NT2/D1 (cell line): ENCODE data around the gene FAM111A.

ENCODE experiments used
- DNase-seq: peaks from one replicate; pipeline ENCODE4 v3.0.0-alpha.2; 2011; ENCODE audit warnings: low read depth, low spot score
- H3K27me3 ChIP-seq: 2 replicates; pipeline ENCODE4 v1.6.0; 2011; ENCODE audit warnings: mild to moderate bottlenecking; ENCODE audit not compliant: insufficient read length, insufficient read depth
- H3K36me3 ChIP-seq: 2 replicates; pipeline ENCODE4 v1.6.1; 2011; ENCODE audit warnings: mild to moderate bottlenecking, low read length, mixed read lengths; ENCODE audit not compliant: insufficient read depth, insufficient read length
- H3K4me1 ChIP-seq: 2 replicates; pipeline ENCODE4 v1.5.1; 2011; ENCODE audit not compliant: insufficient read depth, insufficient read length
- H3K4me3 ChIP-seq: 2 replicates; pipeline ENCODE4 v1.5.1; 2011; ENCODE audit warnings: low read depth; ENCODE audit not compliant: insufficient read length
- H3K9ac ChIP-seq: 2 replicates; pipeline ENCODE4 v1.6.0; 2011; ENCODE audit warnings: low read depth; ENCODE audit not compliant: insufficient read length
- H3K9me3 ChIP-seq: 2 replicates; pipeline ENCODE4 v1.5.1; 2011; ENCODE audit warnings: mild to moderate bottlenecking, low read length; ENCODE audit not compliant: insufficient read depth
- SUZ12 ChIP-seq: IDR thresholded peaks from 2 replicates; pipeline ENCODE4 v1.6.1; 2011; ENCODE audit not compliant: insufficient read length, insufficient read depth; ENCODE audit errors: extremely low read depth
- YY1 ChIP-seq: IDR thresholded peaks from 2 replicates; pipeline ENCODE4 v1.6.1; 2011; ENCODE audit not compliant: insufficient read length, insufficient read depth
- ZNF274 ChIP-seq: IDR thresholded peaks from 2 replicates; pipeline ENCODE4 v1.6.1; 2011; ENCODE audit warnings: mild to moderate bottlenecking, low read depth, low read length

The FAM111A gene

GRCh38 chr11:59182457-59183151 lies 39.9 kb downstream of the FAM111A start:
- peaks cover 77% of the 10 kb centered on the region for H3K36me3 ChIP-seq

DNA sequence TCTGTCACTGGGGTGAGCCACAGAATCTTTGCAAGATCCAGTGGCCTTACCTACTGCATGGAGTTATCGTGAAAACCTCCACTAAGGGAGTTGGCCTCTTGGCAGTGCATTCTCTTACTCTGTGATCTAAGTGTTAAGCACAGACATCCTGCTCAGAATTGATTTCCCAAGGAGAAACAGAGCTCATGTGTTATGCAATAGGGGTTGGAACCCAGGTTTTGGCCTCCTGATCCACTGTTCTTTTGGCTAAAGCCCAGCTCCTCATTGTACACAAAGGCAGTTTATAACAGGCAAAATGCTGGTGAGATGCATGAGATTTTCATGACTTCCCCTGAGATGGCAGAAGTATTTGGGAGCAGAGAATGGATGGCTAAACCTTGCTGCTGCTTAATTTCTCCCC lies 41.1 kb downstream of the FAM111A start:
- no peak for DNase-seq
- no peaks in the 10 kb centered on the region for H3K27me3 ChIP-seq
- peaks cover 8% of the 10 kb centered on the region for H3K4me1 ChIP-seq

More at GRCh38 chr11:59182457-59183151, 39.9 kb downstream of the FAM111A start:
- Histone ChIP-seq H3K27me3 (no peaks in the 10 kb centered on the region), H3K4me3 (no peak overlapping the region), H3K9ac (no peak overlapping the region), H3K9me3 (peaks cover 21% of the 10 kb centered on the region), H3K4me1 (peaks cover 8% of the 10 kb centered on the region)
- no peak for DNase-seq
- TF ChIP-seq ZNF274 = no peak
- no peak for TF ChIP-seq YY1
- TF ChIP-seq SUZ12 = no peak

GRCh38 chr11:59184691-59185339 lies 42.2 kb downstream of the FAM111A start:
- H3K9me3 ChIP-seq = 0 out of 2 replicates have a peak, but pooled peaks cover 2% of the 10 kb centered on the region
- H3K4me3 ChIP-seq = no peak overlapping the region
- H3K36me3 ChIP-seq = peaks cover 85% of the 10 kb centered on the region

More for the DNA sequence above, 41.1 kb downstream of the FAM111A start:
- TF ChIP-seq YY1 (no peak), SUZ12 (no peak), ZNF274 (no peak)
- no peak overlapping the region for H3K4me3 ChIP-seq
- peaks cover 12% of the 10 kb centered on the region for H3K9me3 ChIP-seq
- no peak overlapping the region for H3K9ac ChIP-seq
- peaks cover 80% of the 10 kb centered on the region for H3K36me3 ChIP-seq

GRCh38 chr11:59185386-59185945 lies 42.8 kb downstream of the FAM111A start:
- H3K4me3 ChIP-seq = no peak overlapping the region
- DNase-seq = no peak
- H3K27me3 ChIP-seq = no peaks in the 10 kb centered on the region
- H3K9me3 ChIP-seq = no peaks in the 10 kb centered on the region
- H3K9ac ChIP-seq = no peak overlapping the region
- peaks cover 91% of the 10 kb centered on the region for H3K36me3 ChIP-seq
- H3K4me1 ChIP-seq = peaks cover 8% of the 10 kb centered on the region
- no peak for TF ChIP-seq ZNF274
- no peak for TF ChIP-seq YY1
- no peak for TF ChIP-seq SUZ12

More at GRCh38 chr11:59184691-59185339, 42.2 kb downstream of the FAM111A start:
- H3K9ac ChIP-seq = no peak overlapping the region
- no peak for TF ChIP-seq ZNF274
- no peak for TF ChIP-seq SUZ12
- TF ChIP-seq YY1 = no peak
- no peak for DNase-seq
- H3K4me1 ChIP-seq = peaks cover 8% of the 10 kb centered on the region
- no peaks in the 10 kb centered on the region for H3K27me3 ChIP-seq

GRCh38 chr11:59186130-59186594 lies 43.5 kb downstream of the FAM111A start:
- peaks cover 98% of the 10 kb centered on the region for H3K36me3 ChIP-seq
- H3K27me3 ChIP-seq = no peaks in the 10 kb centered on the region
- H3K9ac ChIP-seq = no peak overlapping the region
- H3K4me1 ChIP-seq = peaks cover 8% of the 10 kb centered on the region
- H3K9me3 ChIP-seq = no peaks in the 10 kb centered on the region
- no peak for DNase-seq
- H3K4me3 ChIP-seq = no peak overlapping the region
- TF ChIP-seq YY1 = no peak
- no peak for TF ChIP-seq ZNF274
- no peak for TF ChIP-seq SUZ12

GRCh38 chr11:59187035-59187434 lies 44.4 kb downstream of the FAM111A start:
- no peaks in the 10 kb centered on the region for H3K27me3 ChIP-seq
- H3K9ac ChIP-seq = no peak overlapping the region
- peaks cover 8% of the 10 kb centered on the region for H3K4me1 ChIP-seq
- no peak for DNase-seq
- H3K4me3 ChIP-seq = no peak overlapping the region
- H3K9me3 ChIP-seq = no peaks in the 10 kb centered on the region
- TF ChIP-seq SUZ12 (no peak), ZNF274 (no peak), YY1 (no peak)
- peaks cover 98% of the 10 kb centered on the region for H3K36me3 ChIP-seq

DNA sequence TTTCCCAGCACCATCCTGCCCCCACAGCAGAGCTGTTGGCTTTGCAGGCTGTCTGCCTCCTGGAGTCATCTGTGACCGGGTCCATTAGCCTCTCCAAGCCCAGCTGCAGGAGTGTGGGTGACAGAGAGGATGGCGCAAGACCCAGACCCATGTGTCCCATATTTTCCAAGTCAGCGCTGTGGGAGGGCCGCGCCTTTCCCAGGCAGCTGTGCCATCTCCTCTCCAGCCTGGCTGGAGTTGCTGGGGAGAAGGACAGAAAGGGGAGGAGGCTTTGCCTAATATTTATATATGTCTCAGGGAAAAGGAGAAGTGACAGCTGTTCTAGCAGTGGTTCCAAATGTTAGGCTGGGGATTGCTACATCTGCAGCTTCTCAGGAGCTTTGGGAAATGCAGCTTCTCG lies 44.9 kb downstream of the FAM111A start:
- no peak for DNase-seq
- Histone ChIP-seq H3K4me1 (peaks cover 8% of the 10 kb centered on the region), H3K9ac (no peak overlapping the region), H3K4me3 (no peak overlapping the region), H3K9me3 (no peaks in the 10 kb centered on the region), H3K27me3 (no peaks in the 10 kb centered on the region), H3K36me3 (peaks cover 98% of the 10 kb centered on the region)
- TF ChIP-seq YY1 = no peak
- TF ChIP-seq SUZ12 = no peak
- no peak for TF ChIP-seq ZNF274
